ENCODE results near the gene SERPINA3. TPM values are rescaled to one million over a fixed set of nuclear protein-coding genes. Genes with fewer than 3 reads are reported as not detected.

The SERPINA3 gene
- total RNA-seq, 1 donor from 2014 or later, result 1.3 TPM

DNA sequence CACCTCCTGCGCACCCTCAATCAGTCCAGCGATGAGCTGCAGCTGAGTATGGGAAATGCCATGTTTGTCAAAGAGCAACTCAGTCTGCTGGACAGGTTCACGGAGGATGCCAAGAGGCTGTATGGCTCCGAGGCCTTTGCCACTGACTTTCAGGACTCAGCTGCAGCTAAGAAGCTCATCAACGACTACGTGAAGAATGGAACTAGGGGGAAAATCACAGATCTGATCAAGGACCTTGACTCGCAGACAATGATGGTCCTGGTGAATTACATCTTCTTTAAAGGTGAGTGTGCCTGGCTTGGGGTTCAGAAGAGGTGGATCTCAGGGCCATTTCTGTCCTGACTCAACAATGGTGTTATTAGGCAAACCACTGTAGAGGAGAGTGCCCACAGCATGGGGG, 2.6 kb downstream of the SERPINA3 start:
- Mint-ChIP-seq H3K9me3 (ENCODE audit: unreplicated experiment) (peaks cover 32% of the 10 kb centered on the region), H3K4me3 (ENCODE audit: unreplicated experiment) (no peak overlapping the region), H3K27me3 (ENCODE audit: low read depth, unreplicated experiment) (peaks cover 6% of the 10 kb centered on the region), H3K27ac (ENCODE audit: unreplicated experiment) (no peak overlapping the region), H3K4me1 (ENCODE audit: low read depth, unreplicated experiment) (peaks cover 11% of the 10 kb centered on the region), H3K36me3 (ENCODE audit: low read depth, unreplicated experiment) (peaks cover 7% of the 10 kb centered on the region)
- Histone ChIP-seq H3K4me3 (ENCODE audit: insufficient read depth, low read depth, low read length) (no peak overlapping the region), H2AFZ (ENCODE audit: low read depth, low read length) (no peak overlapping the region), H3K9ac (ENCODE audit: low read length) (no peak overlapping the region), H3K9me3 (ENCODE audit: insufficient read depth, low read depth, low read length) (peaks cover 25% of the 10 kb centered on the region), H4K20me1 (ENCODE audit: insufficient read depth, low read length) (no peaks in the 10 kb centered on the region), H3K27ac (ENCODE audit: low read depth, low read length) (no peak overlapping the region), H3K4me1 (ENCODE audit: insufficient read depth, low read length) (peaks cover 19% of the 10 kb centered on the region), H3K4me2 (ENCODE audit: low read length) (no peak overlapping the region), H3K79me2 (ENCODE audit: insufficient read depth, low read length) (no peaks in the 10 kb centered on the region), H3K36me3 (ENCODE audit: insufficient read depth, low read length) (no peaks in the 10 kb centered on the region), H3K27me3 (ENCODE audit: insufficient read depth, low read length) (no peaks in the 10 kb centered on the region)
- TF ChIP-seq EZH2 (IDR thresholded peaks at IDR 0.05; ENCODE audit: insufficient read depth, low read length) (no peak), CTCF (IDR thresholded peaks at IDR 0.05; ENCODE audit: insufficient read depth, low read depth, low read length) (no peak)
- DNase-seq (ENCODE audit: low read depth) (no peak), FAIRE-seq (no peak)

DNA sequence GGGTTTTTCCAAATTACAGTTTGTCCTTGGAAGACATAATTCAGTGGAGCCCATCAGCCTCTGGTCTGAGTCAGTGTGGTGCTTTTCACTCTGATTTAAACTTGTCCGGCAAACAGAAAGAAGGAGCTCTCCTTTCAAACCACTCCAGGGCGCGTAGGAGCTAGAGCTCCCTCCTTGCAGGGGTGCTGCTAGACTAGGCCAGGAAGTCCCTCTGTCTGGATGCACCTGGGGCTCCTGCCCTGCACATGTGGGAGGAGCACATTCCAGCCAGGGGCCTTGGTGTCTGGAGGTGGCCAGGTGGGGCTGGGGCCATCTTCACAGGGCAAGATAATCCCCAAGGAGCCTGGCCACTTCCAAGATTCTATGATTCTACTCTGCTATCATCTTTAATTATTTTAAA, 3.1 kb downstream of the SERPINA3 start:
- Histone ChIP-seq H3K9ac (ENCODE audit: low read length) (no peak overlapping the region), H3K27ac (ENCODE audit: low read depth, low read length) (no peak overlapping the region), H3K4me3 (ENCODE audit: insufficient read depth, low read depth, low read length) (no peak overlapping the region), H3K79me2 (ENCODE audit: insufficient read depth, low read length) (no peaks in the 10 kb centered on the region), H3K9me3 (ENCODE audit: insufficient read depth, low read depth, low read length) (peaks cover 25% of the 10 kb centered on the region), H2AFZ (ENCODE audit: low read depth, low read length) (no peak overlapping the region), H3K4me2 (ENCODE audit: low read length) (no peak overlapping the region), H3K4me1 (ENCODE audit: insufficient read depth, low read length) (peaks cover 16% of the 10 kb centered on the region), H3K27me3 (ENCODE audit: insufficient read depth, low read length) (no peaks in the 10 kb centered on the region), H3K36me3 (ENCODE audit: insufficient read depth, low read length) (no peaks in the 10 kb centered on the region), H4K20me1 (ENCODE audit: insufficient read depth, low read length) (no peaks in the 10 kb centered on the region)
- Mint-ChIP-seq H3K27ac (ENCODE audit: unreplicated experiment) (no peak overlapping the region), H3K4me3 (ENCODE audit: unreplicated experiment) (no peak overlapping the region), H3K9me3 (ENCODE audit: unreplicated experiment) (peaks cover 36% of the 10 kb centered on the region), H3K36me3 (ENCODE audit: low read depth, unreplicated experiment) (peaks cover 7% of the 10 kb centered on the region), H3K4me1 (ENCODE audit: low read depth, unreplicated experiment) (peaks cover 11% of the 10 kb centered on the region), H3K27me3 (ENCODE audit: low read depth, unreplicated experiment) (peaks cover 6% of the 10 kb centered on the region)
- FAIRE-seq (no peak), DNase-seq (ENCODE audit: low read depth) (no peak)
- TF ChIP-seq EZH2 (IDR thresholded peaks at IDR 0.05; ENCODE audit: insufficient read depth, low read length) (no peak), CTCF (IDR thresholded peaks at IDR 0.05; ENCODE audit: insufficient read depth, low read depth, low read length) (no peak)

DNA sequence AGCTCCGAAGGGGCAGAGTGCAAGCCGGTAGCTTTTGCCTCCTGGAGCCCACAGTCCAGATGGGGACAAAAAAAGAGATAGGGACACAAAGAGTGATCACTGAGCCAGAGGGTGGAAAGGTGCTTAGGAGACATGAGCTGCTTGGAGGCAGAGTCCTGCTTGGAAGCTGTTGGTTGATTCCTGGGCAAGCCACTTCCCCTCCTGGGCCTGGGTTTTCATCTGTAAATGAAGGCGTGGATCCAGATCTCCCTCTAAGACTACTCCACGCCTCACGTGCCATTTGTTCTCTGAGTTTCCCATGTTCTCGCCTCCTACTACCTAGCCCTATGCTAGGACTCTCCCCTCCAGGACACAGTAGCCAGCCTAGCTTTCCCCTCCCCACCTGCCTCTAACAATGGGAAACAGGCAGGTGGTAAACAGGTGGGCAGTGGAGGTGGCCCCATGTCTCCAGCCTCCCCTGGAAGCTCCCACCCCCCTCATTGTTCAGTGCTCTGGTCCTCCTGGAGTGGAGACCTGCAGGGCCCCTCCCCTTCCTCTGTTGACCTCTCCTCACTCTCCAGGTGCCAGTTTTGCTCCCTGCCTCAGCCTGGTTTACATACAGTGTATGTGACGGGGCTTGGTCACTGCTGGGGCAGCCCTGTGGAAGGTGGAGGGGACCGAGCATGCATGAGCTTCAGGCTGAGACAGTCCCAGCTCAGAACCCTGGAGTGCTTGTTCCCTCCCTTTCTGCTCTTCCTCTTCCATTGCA, 3.8 kb downstream of the SERPINA3 start:
- Histone ChIP-seq H3K9ac (ENCODE audit: low read length) (no peak overlapping the region), H3K36me3 (ENCODE audit: insufficient read depth, low read length) (no peaks in the 10 kb centered on the region), H2AFZ (ENCODE audit: low read depth, low read length) (no peak overlapping the region), H3K4me3 (ENCODE audit: insufficient read depth, low read depth, low read length) (no peak overlapping the region), H3K27ac (ENCODE audit: low read depth, low read length) (no peak overlapping the region), H3K4me1 (ENCODE audit: insufficient read depth, low read length) (peaks cover 9% of the 10 kb centered on the region), H3K9me3 (ENCODE audit: insufficient read depth, low read depth, low read length) (peaks cover 25% of the 10 kb centered on the region), H3K4me2 (ENCODE audit: low read length) (no peak overlapping the region), H3K27me3 (ENCODE audit: insufficient read depth, low read length) (no peaks in the 10 kb centered on the region), H4K20me1 (ENCODE audit: insufficient read depth, low read length) (no peaks in the 10 kb centered on the region), H3K79me2 (ENCODE audit: insufficient read depth, low read length) (no peaks in the 10 kb centered on the region)
- H3K27me3 Mint-ChIP-seq (ENCODE audit: low read depth, unreplicated experiment), result peaks cover 12% of the 10 kb centered on the region
- FAIRE-seq (no peak), DNase-seq (ENCODE audit: low read depth) (no peak)
- H3K9me3 Mint-ChIP-seq (ENCODE audit: unreplicated experiment), result peaks cover 40% of the 10 kb centered on the region
- H3K27ac Mint-ChIP-seq (ENCODE audit: unreplicated experiment), result no peak overlapping the region
- H3K36me3 Mint-ChIP-seq (ENCODE audit: low read depth, unreplicated experiment), result peaks cover 8% of the 10 kb centered on the region
- H3K4me1 Mint-ChIP-seq (ENCODE audit: low read depth, unreplicated experiment), result peaks cover 6% of the 10 kb centered on the region
- H3K4me3 Mint-ChIP-seq (ENCODE audit: unreplicated experiment), result no peak overlapping the region
- TF ChIP-seq EZH2 (IDR thresholded peaks at IDR 0.05; ENCODE audit: insufficient read depth, low read length) (no peak), CTCF (IDR thresholded peaks at IDR 0.05; ENCODE audit: insufficient read depth, low read depth, low read length) (no peak)
